Stimulated activated CD4-positive, alpha-beta T cell treated with anti-CD3 and anti-CD28 coated beads, Interleukin-1b, Interleukin-23, amount 100 ng/mL, for 24 hours (primary cell): Measurements from ENCODE around the gene HIPK4.
A peak's percentile ranks its signal among the peaks of the same experiment; 100 is the strongest.

Experiments used
- DNase-seq, 4 experiments: peaks; one replicate each; pipeline ENCODE4 v3.0.0-alpha.2; 2020; ENCODE audit warnings: low read depth in 4 of 4, low spot score in 1 of 4

The HIPK4 gene

GRCh38 chr19:40367577-40368434 is 22.2 kb downstream of the HIPK4 start:
- DNase-seq: no peak

GRCh38 chr19:40366697-40367561 is 23.1 kb downstream of the HIPK4 start:
- DNase-seq: no peak

GRCh38 chr19:40365613-40366401 is 24.2 kb downstream of the HIPK4 start:
- peak in 3 of 4 experiments; percentile 35 to 48 (median 41) for DNase-seq

- DNase-seq: no peak
Observed at GRCh38 chr19:40365010-40365409, 25.0 kb downstream of the HIPK4 start.

- no peak for DNase-seq
Observed at GRCh38 chr19:40363069-40363468, 26.9 kb downstream of the HIPK4 start.

- no peak for DNase-seq
Observed at GRCh38 chr19:40362160-40362559, 27.8 kb downstream of the HIPK4 start.

- no peak for DNase-seq
Observed at GRCh38 chr19:40360708-40361241, 29.2 kb downstream of the HIPK4 start.

- DNase-seq: no peak
Observed at GRCh38 chr19:40360020-40360707, 29.8 kb downstream of the HIPK4 start.

GRCh38 chr19:40358773-40359172 is 31.2 kb downstream of the HIPK4 start:
- DNase-seq: no peak

- no peak for DNase-seq
Observed at GRCh38 chr19:40357640-40358039, 32.3 kb downstream of the HIPK4 start.

GRCh38 chr19:40356681-40357595 is 33.0 kb downstream of the HIPK4 start:
- no peak for DNase-seq

- DNase-seq: no peak
Observed at GRCh38 chr19:40355975-40356680, 33.9 kb downstream of the HIPK4 start.

GRCh38 chr19:40348961-40349507 is 40.9 kb downstream of the HIPK4 start:
- no peak for DNase-seq

GRCh38 chr19:40348125-40348913 is 41.7 kb downstream of the HIPK4 start, which contains the start of the genes C19orf47 and PLD3:
Gene C19orf47, minus strand, starts transcription at chr19:40348397. Its CDS starts 6,540 bp downstream, at chr19:40341857.
Gene PLD3, plus strand, starts transcription at chr19:40348695. Its CDS starts 17,789 bp downstream, at chr19:40366484.
- peak; percentile 90 to 99 (median 96) for DNase-seq

GRCh38 chr19:40344422-40344821 is 45.6 kb downstream of the HIPK4 start:
- DNase-seq: no peak

GRCh38 chr19:40342644-40343311 is 47.2 kb downstream of the HIPK4 start:
- DNase-seq: no peak
